Posterior cingulate gyrus (tissue), 11 donors: ENCODE data around the gene KLHL1.

Experiments
- DNase-seq, 10 donors: peaks; one replicate each; pipeline versions ENCODE4 v3.0.0 to v3.0.0-alpha.2; 2020 to 2021; ENCODE audit warnings: mixed read lengths in 3 of 10
- intact Hi-C: fragments of 100-400 bp; cut with DNase I; formaldehyde crosslinking; loops from one replicate; pipeline ENCODE4 v1.15.1; 2023

Gene KLHL1

GRCh38 chr13:69720278-69720983 is 387.8 kb downstream of the KLHL1 start:
- DNase-seq, result no peak
- intact Hi-C loops, result no loop called here

GRCh38 chr13:69706807-69707206 is 401.4 kb downstream of the KLHL1 start:
- intact Hi-C loops, result no loop called here
- no peak for DNase-seq

GRCh38 chr13:69704311-69704710 is 403.9 kb downstream of the KLHL1 start:
- no peak for DNase-seq
- intact Hi-C loops, result no loop called here

GRCh38 chr13:69690999-69691398 is 417.3 kb downstream of the KLHL1 start:
- DNase-seq, result no peak
- intact Hi-C loops, result no loop called here

- no peak for DNase-seq
- intact Hi-C loops, result no loop called here
Observed at GRCh38 chr13:69683921-69684686, 424.1 kb downstream of the KLHL1 start.

DNA sequence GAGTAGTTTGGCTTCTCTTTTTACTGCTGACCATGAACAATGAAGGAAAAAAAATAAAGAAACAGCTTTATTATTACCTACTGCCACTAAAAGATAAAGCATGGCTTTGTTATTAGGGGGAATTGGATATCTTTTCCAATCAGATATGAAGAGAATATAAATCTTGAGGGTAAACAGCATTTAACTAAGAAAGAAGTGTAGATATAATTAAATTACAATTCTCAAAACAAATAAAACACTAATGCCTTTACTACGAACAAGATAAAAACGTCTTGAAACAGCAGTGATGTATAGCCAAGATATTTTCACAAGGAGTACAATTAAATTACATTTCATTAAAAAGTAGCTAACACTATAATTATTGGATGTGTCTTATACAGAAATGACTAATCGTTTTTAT is 426.5 kb downstream of the KLHL1 start:
- intact Hi-C loops, result no loop called here
- DNase-seq, result no peak

- intact Hi-C loops, result no loop called here
- no peak for DNase-seq
Observed at GRCh38 chr13:69677343-69677742, 430.9 kb downstream of the KLHL1 start.

- DNase-seq, result no peak
- intact Hi-C loops, result no loop called here
Observed at GRCh38 chr13:69676286-69676685, 432.0 kb downstream of the KLHL1 start.

DNA sequence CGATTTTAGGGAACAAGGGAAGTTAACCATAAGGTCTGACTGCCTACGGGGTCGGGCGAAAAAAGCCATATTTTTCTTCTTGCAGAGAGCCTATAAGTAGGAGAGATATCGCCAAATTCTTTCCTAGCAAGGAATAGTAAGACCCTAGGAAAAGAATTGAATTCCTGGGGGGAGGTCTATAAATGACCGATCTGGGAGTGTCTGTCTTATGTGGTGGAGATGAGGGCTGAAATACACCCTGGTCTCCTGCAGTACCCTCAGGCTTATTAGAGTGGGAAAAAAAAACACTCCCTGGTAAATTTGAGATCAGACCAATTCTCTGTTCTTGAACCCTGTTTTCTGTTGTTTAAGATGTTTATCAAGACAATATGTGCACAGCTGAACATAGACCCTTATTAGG is 448.1 kb downstream of the KLHL1 start:
- intact Hi-C loops, result no loop called here
- DNase-seq, result no peak

DNA sequence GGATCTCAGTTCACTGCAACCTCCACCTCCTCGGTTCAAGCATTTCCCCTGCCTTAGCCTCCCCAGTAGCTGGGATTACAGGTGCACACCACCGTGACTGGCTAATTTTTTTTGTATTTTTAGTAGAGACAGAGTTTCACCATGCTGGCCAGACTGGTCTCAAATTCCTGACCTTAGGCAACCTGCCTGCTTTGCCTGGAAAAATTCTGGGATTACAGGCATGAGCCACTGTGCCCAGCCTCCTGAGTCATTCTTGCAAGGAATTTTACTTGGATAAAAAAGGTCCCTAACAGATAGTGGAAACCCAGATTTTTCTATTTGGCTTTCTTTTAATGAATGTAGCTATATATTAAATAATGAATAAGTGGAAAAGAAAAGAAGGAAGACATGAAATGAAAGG is 450.6 kb downstream of the KLHL1 start:
- intact Hi-C loops, result no loop called here
- DNase-seq, result no peak

- DNase-seq, result no peak
Observed at GRCh38 chr13:69654392-69654791, 453.9 kb downstream of the KLHL1 start.

More at GRCh38 chr13:69654392-69654791, 453.9 kb downstream of the KLHL1 start:
- intact Hi-C loops, result no loop called here
